AG04449 (cell line): ENCODE results near the gene TMEM117.

Experiments
- CTCF ChIA-PET: fragments of 350-600 bp; formaldehyde crosslinking; extraction: SDS; loops from one replicate; lab custom pipeline; 2021; ENCODE audit warnings: antibody characterized with exemption; lab: Yijun Ruan, JAX
- POLR2A ChIA-PET: fragments of 400-600, 350-600 bp; formaldehyde crosslinking; extraction: SDS; loops from one replicate; lab custom pipeline; 2020; ENCODE audit warnings: antibody characterized with exemption, inconsistent platforms; lab: Yijun Ruan, JAX
- DNase-seq: peaks from one replicate; pipeline ENCODE4 v3.0.0-alpha.2; 2010; ENCODE audit warnings: low read depth, low spot score
- H3K4me3 ChIP-seq: 2 replicates; pipeline ENCODE4 v1.5.1; 2011; ENCODE audit warnings: low read depth, mild to moderate bottlenecking, control low read depth, low read length
- CTCF ChIP-seq: IDR thresholded peaks from one replicate; pipeline ENCODE4 v1.5.1; 2011; ENCODE audit warnings: mild to moderate bottlenecking, moderate library complexity, low read length, control low read depth, inconsistent platforms; ENCODE audit not compliant: insufficient read depth; ENCODE audit errors: missing control alignments

Gene TMEM117

GRCh38 chr12:44157359-44157758, 321.5 kb downstream of the TMEM117 start:
- ChIA-PET CTCF (no interaction called here), POLR2A (no interaction called here)
- TF ChIP-seq CTCF, result no peak
- no peak for DNase-seq
- H3K4me3 ChIP-seq, result no peak overlapping the region

- no peak overlapping the region for H3K4me3 ChIP-seq
- POLR2A ChIA-PET, result no interaction called here
- no peak for TF ChIP-seq CTCF
- CTCF ChIA-PET, result no interaction called here
- DNase-seq, result no peak
Measured at GRCh38 chr12:44158746-44159145, 322.9 kb downstream of the TMEM117 start.

GRCh38 chr12:44159216-44159615, 323.3 kb downstream of the TMEM117 start:
- TF ChIP-seq CTCF, result no peak
- H3K4me3 ChIP-seq, result no peak overlapping the region
- POLR2A ChIA-PET, result no interaction called here

GRCh38 chr12:44159862-44160261, 324.0 kb downstream of the TMEM117 start:
- TF ChIP-seq CTCF, result no peak
- ChIA-PET CTCF (no interaction called here), POLR2A (no interaction called here)
- no peak overlapping the region for H3K4me3 ChIP-seq
- DNase-seq, result no peak

More at GRCh38 chr12:44159216-44159615, 323.3 kb downstream of the TMEM117 start:
- CTCF ChIA-PET, result no interaction called here
- no peak for DNase-seq

GRCh38 chr12:44162961-44163360, 327.1 kb downstream of the TMEM117 start:
- DNase-seq, result no peak
- CTCF ChIA-PET, result interaction anchor here (0.6 kb wide), 1 partner anchor 11 kb away, joined by 3 read pairs; no protein-coding TSS in a partner anchor
- POLR2A ChIA-PET, result no interaction called here
- H3K4me3 ChIP-seq, result no peak overlapping the region
- TF ChIP-seq CTCF, result no peak

GRCh38 chr12:44174053-44174452, 338.2 kb downstream of the TMEM117 start:
- no peak for TF ChIP-seq CTCF
- POLR2A ChIA-PET, result no interaction called here
- H3K4me3 ChIP-seq, result no peak overlapping the region
- DNase-seq, result no peak
- CTCF ChIA-PET, result interaction anchor here (0.7 kb wide), 1 partner anchor 11 kb away, joined by 3 read pairs; no protein-coding TSS in a partner anchor
